Stomach (tissue), 19 donors: ENCODE measurements around the gene NKAPL. TPM values are rescaled to one million over a fixed set of nuclear protein-coding genes. Genes with fewer than 3 reads are reported as not detected.
A peak's percentile ranks its signal among the peaks of the same experiment; 100 is the strongest.

Experiments
- DNase-seq, 2 donors: peaks; one replicate each; pipeline versions ENCODE4 v3.0.0 to v3.0.0-alpha.2; 2013 to 2019
- H3K27ac ChIP-seq, 5 donors: fragments of 200-600 bp in 4 of 5; sonication (generic) in 4 of 5; one replicate each; pipeline ENCODE4 v1.5.1; 2013 to 2019; ENCODE audit warnings: mild to moderate bottlenecking in 1 of 5, moderate library complexity in 1 of 5
- H3K27me3 ChIP-seq, 3 donors: fragments of 200-600 bp; sonication (generic); one replicate each; pipeline ENCODE4 v1.5.1; 2017 to 2019; ENCODE audit warnings: mixed run types in 1 of 3
- H3K36me3 ChIP-seq, 4 donors: fragments of 200-600 bp; sonication (generic); 1 replicate in 3 of 4; 2 replicates in 1 of 4; pipeline ENCODE4 v1.5.1; 2016 to 2019
- H3K4me1 ChIP-seq, 4 donors: fragments of 200-600 bp; sonication (generic); one replicate each; pipeline ENCODE4 v1.5.1; 2016 to 2019
- H3K4me3 ChIP-seq, 4 donors: fragments of 200-600 bp; sonication (generic) in 3 of 4; one replicate each; pipeline ENCODE4 v1.5.1; 2016 to 2019; ENCODE audit warnings: mild to moderate bottlenecking in 1 of 4
- H3K9me3 ChIP-seq, 4 donors: fragments of 200-600 bp; sonication (generic); one replicate each; pipeline ENCODE4 v1.5.1; 2016 to 2019
- EP300 ChIP-seq: sonication (generic); formaldehyde crosslinking; IDR thresholded peaks from one replicate; pipeline ENCODE4 v1.6.1; 2017; ENCODE audit warnings: antibody characterized with exemption
- POLR2A ChIP-seq, 4 donors: fragments of 450-650 bp; IDR thresholded peaks; one replicate each; pipeline ENCODE4 v1.6.1; 2016; ENCODE audit warnings: antibody characterized with exemption in 4 of 4, control low read depth in 2 of 4, mild to moderate bottlenecking in 1 of 4, moderate library complexity in 1 of 4
- POLR2AphosphoS5 ChIP-seq, 3 donors: sonication (generic); formaldehyde crosslinking; IDR thresholded peaks; one replicate each; pipeline ENCODE4 v1.6.1; 2016; ENCODE audit warnings: antibody characterized with exemption in 3 of 3
- WGBS, 5 donors: extraction: QIAGEN DNeasy Blood & Tissue Kit in 3 of 5; methylation state at CpG; one replicate each; pipeline versions ENCODE4 v1.1.5 to v1.1.7; 2013 to 2018; 5-methylcytosine and 5-hydroxymethylcytosine counted together
- intact Hi-C: fragments of 100-400 bp; cut with DNase I; formaldehyde crosslinking; loops from one replicate; pipeline ENCODE4 v1.15.1; 2023; ENCODE audit warnings: low total_unique reads
- long read RNA-seq, 10 donors: transcript quantifications; one replicate each; lab custom pipeline, GENCODE V29; 2026
- polyA plus RNA-seq, 3 donors: library from polyadenylated mRNA; stranded (reverse); fragments of 200-250 nt; gene quantifications; one replicate each; pipeline ENCODE4 v1.2.3, GENCODE V29; 2013
- total RNA-seq, 5 donors: library from RNA; depleted of rRNA; stranded (reverse); fragments of >200 nt; gene quantifications; one replicate each; pipeline versions ENCODE4 v1.1.0 to v1.2.3, GENCODE V29; 2014 to 2016
- TF ChIP-seq, protein P1 (sequence below), 7 experiments: fragments of 450-650 bp in 4 of 7; fragments of 200-600 bp in 3 of 7; sonication (generic) in 3 of 7; IDR thresholded peaks; one replicate each; pipeline ENCODE4 v1.5.1; 2016 to 2019; ENCODE audit warnings: antibody characterized with exemption in 7 of 7, control low read depth in 2 of 7, mild to moderate bottlenecking in 1 of 7
- donor health status: healthy with polysubstance abuse.
- donor health status: Bipolar disorder and iron deficiency.
- donor health status: healthy.

NKAPL gene
- under 1 TPM in 2 of 5 donors, not detected in 3; 0.45 to 0.55 TPM for total RNA-seq
- polyA plus RNA-seq = 1 to 10 TPM in 2 of 3 donors, under 1 TPM in 1; 0.87 to 4.4 (median 2.2) TPM
- long read RNA-seq, donor 1, partial matches to known transcripts = 0 of 4 reads
- long read RNA-seq, donor 1, other reads (novel, unspliced or antisense) = 0 of 4 reads
- long read RNA-seq, donor 2 = 0 reads
- long read RNA-seq, donor 3, partial matches to known transcripts = 0 of 1 reads
- long read RNA-seq, donor 3, other reads (novel, unspliced or antisense) = 0 of 1 reads
- long read RNA-seq, donor 4, partial matches to known transcripts = 0 of 1 reads
- long read RNA-seq, donor 4, other reads (novel, unspliced or antisense) = 0 of 1 reads
- long read RNA-seq, donor 5, partial matches to known transcripts = 0 of 3 reads
- long read RNA-seq, donor 5, other reads (novel, unspliced or antisense) = 0 of 3 reads
- long read RNA-seq, donor 6, partial matches to known transcripts = 0 of 2 reads
- long read RNA-seq, donor 6, other reads (novel, unspliced or antisense) = 0 of 2 reads
- long read RNA-seq, donor 7, transcript NKAPL-201 (1 exons, 1,639 nt) = major isoform, 8 of 8 reads
- long read RNA-seq, donor 7, partial matches to known transcripts = 0 of 8 reads
- long read RNA-seq, donor 7, other reads (novel, unspliced or antisense) = 0 of 8 reads
- long read RNA-seq, donor 8 = 0 reads
- long read RNA-seq, donor 9, transcript NKAPL-201 (1 exons, 1,639 nt) = major isoform, 5 of 5 reads
- long read RNA-seq, donor 9, partial matches to known transcripts = 0 of 5 reads
- long read RNA-seq, donor 9, other reads (novel, unspliced or antisense) = 0 of 5 reads
- long read RNA-seq, donor 10, partial matches to known transcripts = 0 of 1 reads
- long read RNA-seq, donor 10, other reads (novel, unspliced or antisense) = 0 of 1 reads

DNA sequence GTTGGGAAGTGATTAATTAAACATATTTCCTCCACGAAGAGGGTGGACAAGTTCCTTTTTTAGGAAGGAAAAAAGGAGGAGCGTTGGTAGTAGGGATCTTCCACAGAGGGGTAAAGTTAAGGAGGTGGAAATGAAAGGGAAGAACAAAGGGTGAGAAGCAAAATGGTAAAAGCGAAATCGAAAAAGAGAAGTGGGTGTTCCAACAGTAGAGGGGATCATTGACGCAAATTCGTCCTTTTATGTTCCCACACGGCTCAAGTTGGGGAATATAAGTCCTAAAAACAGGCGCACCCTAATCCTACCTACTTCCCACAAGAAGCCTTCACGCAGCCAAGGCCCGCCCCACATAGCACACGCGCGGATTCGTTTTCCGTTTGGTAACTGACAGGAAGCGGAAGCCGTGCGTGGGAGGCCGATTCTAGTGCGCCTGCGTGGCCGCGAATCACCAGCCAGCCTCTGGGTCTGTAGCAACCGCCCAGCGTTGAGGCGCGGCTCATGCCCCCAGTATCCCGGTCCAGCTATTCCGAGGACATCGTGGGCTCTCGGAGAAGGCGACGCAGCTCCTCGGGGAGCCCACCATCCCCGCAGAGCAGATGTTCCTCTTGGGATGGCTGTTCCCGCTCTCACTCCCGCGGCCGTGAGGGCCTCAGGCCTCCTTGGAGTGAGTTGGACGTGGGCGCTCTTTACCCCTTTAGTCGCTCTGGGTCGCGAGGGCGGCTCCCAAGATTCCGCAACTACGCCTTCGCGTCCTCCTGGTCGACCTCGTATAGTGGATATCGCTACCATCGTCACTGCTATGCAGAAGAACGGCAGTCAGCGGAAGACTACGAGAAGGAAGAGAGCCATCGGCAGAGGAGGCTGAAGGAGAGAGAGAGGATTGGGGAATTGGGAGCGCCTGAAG lies at the start of gene NKAPL:
NKAPL (plus strand) TSS at position 421 of the 901 bp plus-strand sequence; CDS start at position 496, 75 bp downstream.
- H3K27ac ChIP-seq = peak within 1 kb of the TSS in 1 of 5 donors; percentile 21
- TF ChIP-seq POLR2AphosphoS5 (IDR thresholded peaks at IDR 0.05) (peak; percentile 12 to 66 (median 13)), POLR2A (IDR thresholded peaks at IDR 0.05) (no peak), EP300 (no peak)
- TF ChIP-seq, protein P1, sequence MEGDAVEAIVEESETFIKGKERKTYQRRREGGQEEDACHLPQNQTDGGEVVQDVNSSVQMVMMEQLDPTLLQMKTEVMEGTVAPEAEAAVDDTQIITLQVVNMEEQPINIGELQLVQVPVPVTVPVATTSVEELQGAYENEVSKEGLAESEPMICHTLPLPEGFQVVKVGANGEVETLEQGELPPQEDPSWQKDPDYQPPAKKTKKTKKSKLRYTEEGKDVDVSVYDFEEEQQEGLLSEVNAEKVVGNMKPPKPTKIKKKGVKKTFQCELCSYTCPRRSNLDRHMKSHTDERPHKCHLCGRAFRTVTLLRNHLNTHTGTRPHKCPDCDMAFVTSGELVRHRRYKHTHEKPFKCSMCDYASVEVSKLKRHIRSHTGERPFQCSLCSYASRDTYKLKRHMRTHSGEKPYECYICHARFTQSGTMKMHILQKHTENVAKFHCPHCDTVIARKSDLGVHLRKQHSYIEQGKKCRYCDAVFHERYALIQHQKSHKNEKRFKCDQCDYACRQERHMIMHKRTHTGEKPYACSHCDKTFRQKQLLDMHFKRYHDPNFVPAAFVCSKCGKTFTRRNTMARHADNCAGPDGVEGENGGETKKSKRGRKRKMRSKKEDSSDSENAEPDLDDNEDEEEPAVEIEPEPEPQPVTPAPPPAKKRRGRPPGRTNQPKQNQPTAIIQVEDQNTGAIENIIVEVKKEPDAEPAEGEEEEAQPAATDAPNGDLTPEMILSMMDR (IDR thresholded peaks at IDR 0.05) = no peak
- intact Hi-C loops = no loop called here
- peaks cover 0 to 21% (median 8%) of the 10 kb centered on the region in 3 donors for H3K27me3 ChIP-seq
- peak within 1 kb of the TSS; percentile 36 to 46 (median 42) for H3K4me3 ChIP-seq
- 27 to 41% (median 35%) methylated on average over 43 to 58 of the region's 58 CpGs for WGBS, 5 donors
- no peaks in the 10 kb centered on the region for H3K36me3 ChIP-seq
- peaks cover 0 to 10% (median 3%) of the 10 kb centered on the region in 4 donors for H3K4me1 ChIP-seq
- peaks cover 0 to 23% (median 5%) of the 10 kb centered on the region in 4 donors for H3K9me3 ChIP-seq
- DNase-seq = peak; percentile 65 to 90

DNA sequence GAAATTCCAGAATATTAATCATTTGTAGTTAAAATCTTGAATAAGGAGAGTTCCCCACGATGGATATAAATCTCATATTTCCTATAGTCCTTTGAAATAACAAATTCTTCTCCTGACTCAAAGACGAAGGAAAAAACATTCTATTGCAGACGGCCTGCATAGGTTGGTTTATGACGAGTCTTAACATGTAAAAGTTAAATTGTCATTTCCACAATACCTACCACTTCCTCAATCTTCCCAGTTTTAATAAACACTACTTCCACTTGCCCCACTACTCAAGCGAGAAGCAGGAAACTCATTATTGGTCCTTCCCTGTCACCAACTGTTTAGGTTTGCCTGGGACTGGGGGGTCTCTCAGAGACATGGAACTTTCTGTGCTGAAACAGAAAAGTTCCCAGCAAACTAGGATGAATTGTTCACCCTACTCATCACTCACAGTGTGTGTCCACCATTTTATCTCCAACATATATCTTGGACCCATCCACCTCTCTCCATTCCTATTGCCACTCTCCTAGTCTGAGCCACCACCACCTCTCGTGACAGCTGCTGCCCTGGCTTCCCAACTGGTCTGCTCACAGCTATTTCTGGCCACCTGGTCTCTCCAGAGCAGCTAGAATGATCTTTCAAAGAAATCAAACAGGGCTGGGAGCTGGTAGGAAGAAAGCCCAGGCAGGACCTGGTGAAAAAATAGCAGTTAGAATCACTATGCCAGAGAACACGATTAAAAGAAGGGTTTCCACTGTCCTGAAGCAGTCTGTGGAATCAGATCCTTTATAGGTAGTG lies 49.2 kb upstream of the NKAPL start:
- 45 to 60% (median 52%) methylated on average over 7 of the region's 7 CpGs for WGBS, 5 donors
- peaks cover 12 to 30% (median 23%) of the 10 kb centered on the region in 4 donors for H3K4me1 ChIP-seq
- no peak for TF ChIP-seq POLR2A (IDR thresholded peaks at IDR 0.05)
- no peak for TF ChIP-seq EP300
- no peak for TF ChIP-seq POLR2AphosphoS5 (IDR thresholded peaks at IDR 0.05)
- TF ChIP-seq, protein P1 (IDR thresholded peaks at IDR 0.05) = no peak
- peaks cover 8 to 99% (median 68%) of the 10 kb centered on the region in 3 donors for H3K27me3 ChIP-seq
- H3K27ac ChIP-seq = no peak overlapping the region
- no peaks in the 10 kb centered on the region for H3K36me3 ChIP-seq
- H3K9me3 ChIP-seq = peaks cover 0 to 7% (median 0%) of the 10 kb centered on the region in 4 donors
- intact Hi-C loops = no loop called here
- H3K4me3 ChIP-seq = no peak overlapping the region
- no peak for DNase-seq

DNA sequence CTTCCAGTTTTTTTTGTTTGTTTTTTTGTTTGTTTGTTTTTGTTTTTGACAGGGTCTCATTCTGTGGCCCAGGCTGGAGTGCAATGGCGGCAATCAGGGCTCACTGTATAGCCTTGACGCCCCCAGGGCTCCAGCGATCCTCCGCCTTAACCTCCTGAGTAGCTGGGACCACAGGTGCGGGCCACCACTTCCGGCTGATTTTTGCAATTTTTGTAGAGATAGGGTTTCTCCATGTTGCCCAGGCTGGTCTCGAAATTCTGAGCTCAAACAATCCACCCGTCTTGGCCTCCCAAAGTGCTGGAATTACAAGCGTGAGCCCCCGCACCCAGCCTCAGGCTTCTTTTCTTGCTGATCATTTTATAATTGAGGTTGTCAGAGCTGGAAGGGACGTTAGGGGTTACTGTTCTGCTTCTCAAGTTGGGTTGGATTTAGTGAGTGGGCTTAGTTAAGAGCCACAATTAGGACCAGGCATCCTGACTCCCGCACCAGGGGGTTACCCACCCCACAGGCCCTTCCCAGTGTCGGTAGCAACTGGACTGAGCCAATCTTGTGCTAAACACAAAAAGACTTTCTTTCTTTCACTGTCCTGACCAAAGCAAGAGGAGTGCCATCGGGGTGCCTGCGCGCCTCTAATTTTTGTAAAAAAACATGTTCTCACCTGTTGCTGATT lies 47.1 kb upstream of the NKAPL start:
- Histone ChIP-seq H3K4me3 (peak overlapping the region; percentile 0 to 36 (median 19)), H3K27ac (no peak overlapping the region), H3K4me1 (peaks cover 12 to 29% (median 22%) of the 10 kb centered on the region in 4 donors), H3K36me3 (no peaks in the 10 kb centered on the region), H3K9me3 (peaks cover 0 to 5% (median 0%) of the 10 kb centered on the region in 4 donors), H3K27me3 (peaks cover 8 to 99% (median 72%) of the 10 kb centered on the region in 3 donors)
- intact Hi-C loops = no loop called here
- no peak for DNase-seq
- TF ChIP-seq, protein P1 (IDR thresholded peaks at IDR 0.05) = no peak
- TF ChIP-seq POLR2AphosphoS5 (IDR thresholded peaks at IDR 0.05) = no peak
- no peak for TF ChIP-seq EP300
- TF ChIP-seq POLR2A (IDR thresholded peaks at IDR 0.05) = no peak
- WGBS, 5 donors = 9 to 13% (median 12%) methylated on average over 16 of the region's 16 CpGs
